ENCODE results near the gene PAK5.

DNA sequence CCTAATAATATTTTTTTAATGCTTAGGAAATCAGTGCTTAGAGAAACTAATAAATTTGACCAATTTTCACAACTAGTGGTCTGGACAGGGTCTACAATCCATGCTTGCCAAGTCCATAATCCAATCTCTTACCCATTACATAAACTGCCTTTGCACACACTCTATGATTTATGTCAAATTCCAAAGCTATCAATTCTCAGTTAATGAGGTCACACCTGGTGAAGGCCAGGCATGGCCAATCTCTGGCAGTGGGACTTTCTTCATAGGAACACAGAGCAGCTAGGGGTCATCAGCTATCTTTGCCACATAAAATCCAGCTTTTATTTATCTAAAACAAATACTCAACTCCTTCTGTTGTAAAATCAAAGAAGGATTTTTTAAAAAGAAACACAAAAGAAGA, 21.2 kb downstream of the PAK5 start:
- TF ChIP-seq POLR2A (IDR thresholded peaks at IDR 0.05; ENCODE audit: low read depth, low read length) (no peak), POLR2AphosphoS5 (IDR thresholded peaks at IDR 0.05; ENCODE audit: low read depth, low read length) (no peak), TAF1 (IDR thresholded peaks at IDR 0.05; ENCODE audit: borderline replicate concordance, low read depth, low read length) (no peak)
